HG03196 (cell line): ENCODE measurements around the gene LRMDA.

Experiments used
- ATAC-seq: cut with Tn5 transposase; IDR thresholded peaks from one replicate; pipeline ENCODE4 v1.9.1; 2021; ENCODE audit not compliant: unreplicated experiment

LRMDA gene

DNA sequence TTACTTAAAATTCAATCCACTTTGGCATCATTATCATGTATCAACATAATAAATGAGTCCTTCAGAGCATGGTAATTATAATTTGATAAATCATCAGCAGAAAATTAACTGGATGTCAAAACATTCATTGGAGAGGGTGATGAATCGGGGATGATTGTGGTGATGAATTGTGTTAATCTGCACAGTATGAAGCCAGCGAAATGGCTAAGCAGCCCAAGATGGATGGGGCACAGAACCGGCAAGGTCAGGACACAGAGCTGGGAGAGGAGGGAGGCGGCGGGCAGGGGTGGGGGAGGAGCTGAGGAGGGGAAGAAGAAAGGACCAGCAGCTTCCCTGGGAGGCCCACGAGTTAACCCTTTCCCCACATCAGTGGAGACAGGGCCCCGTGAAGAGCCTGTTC is 536.1 kb downstream of the LRMDA start:
- no peak for ATAC-seq

DNA sequence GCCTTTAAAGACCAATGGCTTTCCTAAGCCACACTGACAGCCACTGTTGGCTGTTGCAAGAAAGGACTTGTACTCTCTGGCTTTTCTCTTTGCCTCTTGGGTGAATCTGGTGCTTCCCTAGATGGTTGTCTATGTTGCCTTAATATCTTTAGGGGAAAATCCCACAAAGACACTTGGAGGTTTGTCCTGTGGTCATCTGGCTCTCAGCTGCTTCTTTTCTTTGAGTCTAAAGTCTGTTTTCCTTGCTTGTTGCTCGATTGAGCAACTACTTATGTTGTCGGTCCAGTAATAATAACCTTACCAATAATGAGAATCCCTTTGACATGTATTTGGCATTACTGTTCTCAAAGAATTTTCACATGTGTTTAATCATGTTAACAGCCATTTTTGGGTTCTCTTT is 537.6 kb downstream of the LRMDA start:
- no peak for ATAC-seq

DNA sequence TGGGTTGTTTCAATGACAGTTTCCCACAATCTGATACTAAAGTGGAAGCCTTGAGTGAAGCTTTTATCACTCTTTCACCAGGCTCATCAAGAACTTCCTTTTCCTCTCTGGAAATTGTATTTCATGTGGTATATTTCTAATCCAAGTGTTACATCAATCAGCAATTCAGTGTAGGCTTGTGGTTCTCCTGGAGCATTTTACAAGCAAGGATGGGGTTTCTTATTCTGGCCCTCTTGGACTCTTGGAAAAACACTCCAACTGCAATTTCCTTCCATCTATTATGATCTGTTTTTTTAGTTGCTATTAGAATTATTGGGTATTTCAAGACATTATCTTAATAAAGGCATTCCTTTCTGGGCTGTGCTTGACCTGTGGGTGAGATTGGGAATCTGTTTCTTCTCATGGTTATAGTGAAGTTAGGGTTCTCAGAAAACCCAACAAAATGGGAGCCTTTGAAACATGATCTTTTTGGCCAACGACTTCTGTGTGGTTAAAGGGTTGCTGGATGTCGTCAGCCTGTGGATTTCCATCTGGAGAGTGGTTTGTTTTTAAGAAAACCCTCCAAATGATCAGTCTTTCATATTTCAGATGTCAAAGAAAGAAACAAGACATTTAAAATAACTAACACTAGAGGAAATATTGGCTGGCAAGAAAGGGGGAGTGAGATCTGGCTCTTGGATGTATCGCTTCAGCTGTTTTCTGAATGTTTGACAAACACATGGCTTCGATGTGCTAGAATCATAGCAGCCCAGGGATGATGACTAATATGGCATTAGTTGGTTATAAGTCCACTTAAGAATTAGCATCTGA is 540.2 kb downstream of the LRMDA start:
- ATAC-seq = no peak

DNA sequence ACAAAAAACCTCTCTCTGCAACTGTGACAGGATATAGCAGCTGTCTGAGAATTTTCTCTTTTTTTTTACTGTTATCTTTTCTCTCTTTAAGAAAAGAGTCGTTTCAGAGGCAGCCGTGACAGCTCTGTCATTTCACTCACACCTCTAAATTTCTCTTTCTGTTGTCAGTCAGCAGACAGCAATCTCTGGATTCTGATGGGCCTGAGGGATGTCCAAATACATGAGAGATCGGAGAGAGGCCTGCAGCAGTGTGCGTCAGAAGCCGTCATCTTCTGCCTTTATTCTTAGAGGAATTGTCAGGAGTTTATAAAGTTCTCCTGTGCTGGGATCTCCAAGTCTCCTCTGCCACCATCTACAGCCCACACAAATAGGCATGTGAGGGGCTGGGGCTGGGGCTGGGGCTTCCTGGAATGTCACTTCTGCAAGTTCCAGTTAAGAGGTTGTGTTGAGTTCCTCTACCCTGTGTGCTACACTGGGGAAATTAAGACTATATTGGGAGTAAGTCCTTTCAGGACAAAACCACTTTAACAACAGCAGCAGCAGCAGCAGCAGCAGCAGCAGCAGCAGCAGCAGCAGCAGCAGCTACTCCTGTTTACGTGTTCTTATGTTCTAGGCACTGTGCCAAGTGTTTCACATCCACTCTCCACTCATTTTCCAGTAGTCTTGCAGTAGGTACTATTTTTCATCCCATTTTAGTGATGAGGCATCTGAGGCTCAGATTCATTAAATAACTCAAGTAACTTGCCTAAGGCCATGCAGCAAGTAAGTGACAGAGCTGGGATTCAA is 541.3 kb downstream of the LRMDA start:
- no peak for ATAC-seq

DNA sequence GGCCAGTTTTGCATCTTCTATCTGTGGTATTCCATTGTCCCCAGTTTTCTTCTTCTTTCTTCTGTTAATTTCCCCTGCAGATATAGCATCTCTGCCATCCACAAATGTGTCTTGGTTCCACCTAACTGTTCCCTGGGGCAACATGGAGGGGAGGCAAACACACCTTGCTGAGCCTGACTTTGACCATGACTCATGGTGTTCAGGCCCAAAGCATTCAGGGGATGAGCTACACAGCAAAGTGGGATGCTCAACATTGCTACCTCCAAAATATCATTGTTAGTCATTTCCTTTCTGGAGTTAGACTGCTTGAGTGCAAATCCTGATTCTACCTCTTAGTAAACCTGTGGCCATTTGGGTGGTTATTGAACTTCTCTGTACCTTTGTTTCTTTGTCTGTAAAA is 542.7 kb downstream of the LRMDA start:
- ATAC-seq = no peak

DNA sequence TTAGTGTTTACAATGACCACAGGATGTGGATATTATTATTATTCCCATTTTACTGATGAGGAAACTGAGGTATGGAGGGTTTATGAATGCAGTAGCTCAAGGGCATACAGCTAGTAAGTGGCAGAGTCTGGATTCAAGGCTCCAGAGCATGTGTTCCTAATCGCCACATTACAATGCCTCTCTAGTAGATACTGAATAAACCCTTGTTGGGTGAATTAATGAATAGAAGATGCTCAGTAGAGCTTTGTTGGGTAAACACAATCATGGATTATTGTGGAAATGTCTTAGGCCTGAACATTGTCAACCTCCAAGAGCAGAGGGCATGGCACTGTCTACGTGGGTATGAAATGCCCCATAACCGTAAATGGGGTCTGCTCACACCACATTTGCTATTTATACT is 545.3 kb downstream of the LRMDA start:
- no peak for ATAC-seq

- no peak for ATAC-seq
These were observed 545.7 kb downstream of the LRMDA start for GRCh38 chr10:75977139-75977538.

- ATAC-seq = no peak
These were observed 546.8 kb downstream of the LRMDA start for GRCh38 chr10:75978213-75978612.

DNA sequence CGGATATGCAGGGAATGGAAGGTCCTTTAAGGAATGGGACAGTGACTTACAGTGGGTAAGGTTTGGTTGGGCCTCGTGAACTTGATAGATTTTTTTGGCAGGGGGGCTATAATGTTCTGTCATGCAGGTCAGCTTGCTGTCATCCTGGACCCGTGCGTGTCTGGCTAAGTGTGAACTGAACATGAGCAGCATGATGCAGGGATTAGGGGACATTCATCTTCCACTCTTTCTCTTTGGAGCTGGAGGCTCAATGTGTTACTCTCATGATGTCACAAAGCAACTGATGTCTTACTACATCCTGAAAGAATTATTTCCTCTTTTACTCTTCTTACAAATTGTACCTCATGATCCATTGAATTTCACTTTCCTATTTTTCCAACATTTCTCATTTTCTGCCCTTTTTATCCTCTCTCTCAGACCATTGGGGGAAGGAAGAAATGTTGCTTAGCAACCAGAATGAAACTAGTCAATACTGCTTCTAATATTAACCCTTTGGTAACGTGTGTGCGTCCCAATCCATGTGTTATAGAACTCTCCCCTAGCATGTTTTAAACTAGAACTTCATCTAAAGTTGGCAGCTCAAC is 549.1 kb downstream of the LRMDA start:
- no peak for ATAC-seq

DNA sequence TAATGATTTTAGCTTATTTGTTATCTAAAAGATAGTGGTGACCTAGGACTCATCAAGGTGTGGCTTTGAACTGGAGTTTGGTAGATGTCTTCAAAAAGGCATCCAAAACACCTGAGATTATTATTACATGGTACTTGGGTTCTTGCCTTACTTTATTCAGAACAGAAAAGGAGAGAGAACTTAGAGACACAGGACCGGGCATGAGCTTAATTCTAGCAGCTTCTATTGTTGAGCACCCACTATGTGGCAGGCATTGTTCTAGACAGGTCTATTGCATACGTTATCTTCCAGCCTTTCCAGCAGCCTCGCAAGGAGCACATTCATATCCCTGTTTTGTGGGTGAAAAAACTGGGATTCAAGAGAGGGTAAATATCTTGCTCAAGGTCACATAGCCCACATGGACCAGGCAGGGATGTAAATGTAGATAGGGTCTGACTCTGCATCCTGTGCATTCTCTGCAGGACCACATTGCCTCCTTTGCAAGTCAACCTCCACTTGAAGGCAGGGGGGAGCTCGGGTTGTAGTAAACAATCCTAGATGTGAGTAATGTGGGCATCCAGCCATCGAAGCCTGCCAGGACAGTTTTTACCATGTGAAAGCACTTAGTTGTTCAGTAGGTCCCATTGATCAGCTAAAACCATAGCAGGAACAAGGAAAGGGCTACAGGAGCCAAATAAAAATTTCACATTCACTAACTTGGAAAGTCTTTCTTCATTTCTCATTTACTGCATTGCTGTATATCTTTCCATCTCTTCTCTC is 551.4 kb downstream of the LRMDA start:
- no peak for ATAC-seq

- ATAC-seq = no peak
These were observed 552.6 kb downstream of the LRMDA start for GRCh38 chr10:75984067-75984466.

- ATAC-seq = no peak
These were observed 556.2 kb downstream of the LRMDA start for GRCh38 chr10:75987616-75988015.

- no peak for ATAC-seq
These were observed 563.1 kb downstream of the LRMDA start for GRCh38 chr10:75994357-75995040.

GRCh38 chr10:75995041-75995430 is 563.6 kb downstream of the LRMDA start:
- ATAC-seq = no peak

GRCh38 chr10:75995720-75996119 is 564.3 kb downstream of the LRMDA start:
- no peak for ATAC-seq

- ATAC-seq = no peak
These were observed 567.6 kb downstream of the LRMDA start for GRCh38 chr10:75999001-75999400.

- ATAC-seq = no peak
These were observed 568.2 kb downstream of the LRMDA start for GRCh38 chr10:75999515-76000209.

DNA sequence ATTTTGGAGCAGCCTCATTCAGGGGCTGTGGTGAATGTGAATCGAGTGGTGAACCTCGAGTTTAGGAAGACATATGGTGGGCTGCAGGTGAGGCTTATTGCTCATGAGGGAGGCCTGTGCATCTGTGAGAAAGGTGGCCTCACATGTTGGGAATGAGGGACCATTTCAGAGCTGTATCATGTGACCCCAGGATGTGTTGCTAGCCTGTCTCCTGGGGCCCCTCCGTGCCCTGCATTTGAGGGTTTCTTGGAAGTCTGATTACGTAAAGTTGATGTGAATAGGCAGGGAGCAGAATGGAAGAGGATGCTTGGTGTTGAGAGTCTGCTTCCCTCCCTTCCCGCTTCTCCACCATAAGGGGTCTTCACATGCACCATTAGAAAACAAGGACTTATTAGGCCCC is 569.1 kb downstream of the LRMDA start:
- ATAC-seq = no peak

DNA sequence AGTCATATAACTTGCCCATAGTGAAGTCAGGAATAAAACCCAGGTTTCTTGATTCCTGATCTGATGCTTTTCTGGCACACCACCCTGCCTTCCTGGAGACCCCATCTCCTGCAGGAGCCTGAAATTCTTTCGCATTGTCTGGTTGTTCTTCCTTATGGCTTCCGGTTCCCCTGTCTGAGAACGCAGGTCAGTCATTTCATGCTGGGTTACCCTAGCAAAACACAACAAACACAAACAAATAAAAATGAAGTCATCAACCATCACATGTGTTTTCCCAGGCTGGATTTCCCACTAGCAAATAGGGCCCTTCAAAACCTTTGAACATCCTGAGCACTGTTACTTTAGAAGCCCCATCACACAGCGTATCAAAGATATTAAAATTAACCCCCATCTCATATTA is 569.6 kb downstream of the LRMDA start:
- ATAC-seq = no peak

DNA sequence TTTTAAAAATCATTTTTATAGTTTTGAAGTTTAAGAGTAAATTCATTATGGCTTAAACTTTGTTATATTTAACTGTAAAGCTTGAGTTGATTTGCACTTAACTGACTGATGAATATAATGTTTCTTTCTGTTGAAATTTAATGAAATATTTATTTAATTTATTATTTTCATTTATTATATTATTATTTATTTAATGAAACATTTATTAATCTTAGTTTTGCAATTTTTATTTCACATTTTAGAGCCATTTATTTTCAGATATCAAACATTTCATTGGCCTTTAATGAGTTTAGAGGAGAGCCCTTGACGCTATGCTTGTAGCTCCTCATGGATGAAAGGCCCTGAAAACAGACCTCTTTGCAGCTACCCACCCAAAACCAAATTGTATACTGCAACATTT is 570.0 kb downstream of the LRMDA start:
- ATAC-seq = no peak
